Right lung (tissue), 5 donors: ENCODE measurements around the gene MYO5C. TPM values are rescaled to one million over a fixed set of nuclear protein-coding genes. Genes with fewer than 3 reads are reported as not detected.
"Not testable (repeated sequence)": the region's sequence is repeated elsewhere in the genome, so short reads cannot be mapped to it uniquely, and the experiment has no call there.

Experiments used
- DNase-seq, 2 donors: peaks; one replicate each; pipeline ENCODE4 v3.0.0-alpha.2; 2013
- polyA plus RNA-seq, 5 donors: library from polyadenylated mRNA; unstranded; fragments of 120-200 nt; gene quantifications; one replicate each; pipeline versions ENCODE4 v1.2.1 to v1.2.3, GENCODE V29; 2013; ENCODE audit warnings: inconsistent platforms in 1 of 5, low replicate concordance in 1 of 5; ENCODE audit not compliant: insufficient read length in 5 of 5, insufficient read depth in 1 of 5

Gene MYO5C
- polyA plus RNA-seq, 5 donors, result 21.2 to 38.7 (median 37.5) TPM

DNA sequence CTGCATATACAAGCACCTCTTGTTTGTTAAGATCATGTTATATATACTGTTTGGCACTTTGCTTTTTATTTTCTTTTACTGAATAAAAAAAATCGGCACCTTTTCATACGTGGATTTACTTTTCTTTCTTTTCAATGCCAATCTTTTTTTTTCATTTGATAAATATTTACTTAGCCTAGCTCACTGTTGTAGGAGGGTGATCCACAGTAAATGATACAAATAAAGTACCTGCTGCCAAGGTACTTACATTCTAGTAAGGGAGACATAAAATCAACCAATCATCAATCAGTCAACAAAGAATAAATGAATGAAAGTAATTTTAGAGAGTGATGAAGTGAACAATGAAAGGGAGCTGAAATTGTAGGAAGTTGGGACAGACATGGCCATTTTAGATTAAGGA lies 122.7 kb downstream of the MYO5C start:
- DNase-seq, result no peak

DNA sequence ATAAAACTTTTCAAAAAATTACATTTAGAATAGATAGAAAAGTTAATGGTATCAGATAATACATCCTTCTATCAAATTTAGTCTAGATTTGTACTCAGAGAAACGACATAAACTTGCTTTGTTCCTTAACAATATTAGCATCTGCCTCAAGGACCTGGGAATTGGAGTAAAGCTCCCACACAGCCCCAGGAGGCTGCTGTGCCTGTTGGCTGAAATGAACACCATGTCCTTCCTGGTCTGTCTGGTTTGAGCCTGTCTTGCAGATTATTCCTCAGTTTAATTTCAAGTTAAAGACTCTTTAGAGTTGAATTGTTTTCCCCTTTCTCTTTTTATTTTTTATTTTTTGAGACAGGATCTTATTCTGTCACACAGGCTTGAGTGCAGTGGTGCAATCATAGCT lies 123.8 kb downstream of the MYO5C start:
- DNase-seq, result no peak

DNA sequence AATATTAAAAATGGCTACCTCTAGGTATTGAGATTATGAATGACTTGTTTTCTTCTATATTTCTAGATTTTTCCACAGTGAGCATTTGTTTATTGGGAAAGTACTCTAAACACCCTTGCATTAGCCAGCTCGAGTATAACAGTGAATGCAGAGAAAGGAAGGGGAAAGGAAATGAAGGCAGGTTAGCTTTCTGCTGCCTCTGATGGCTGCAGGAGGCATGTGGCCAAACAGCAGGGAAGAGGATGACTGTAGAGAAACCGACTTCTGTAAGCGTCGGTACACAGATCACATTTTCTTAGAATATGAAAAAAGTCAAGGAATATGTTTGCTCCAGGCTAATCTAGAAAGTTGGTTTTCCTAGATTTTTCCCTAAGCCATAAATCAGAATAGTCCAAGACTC lies 124.2 kb downstream of the MYO5C start:
- no peak for DNase-seq

DNA sequence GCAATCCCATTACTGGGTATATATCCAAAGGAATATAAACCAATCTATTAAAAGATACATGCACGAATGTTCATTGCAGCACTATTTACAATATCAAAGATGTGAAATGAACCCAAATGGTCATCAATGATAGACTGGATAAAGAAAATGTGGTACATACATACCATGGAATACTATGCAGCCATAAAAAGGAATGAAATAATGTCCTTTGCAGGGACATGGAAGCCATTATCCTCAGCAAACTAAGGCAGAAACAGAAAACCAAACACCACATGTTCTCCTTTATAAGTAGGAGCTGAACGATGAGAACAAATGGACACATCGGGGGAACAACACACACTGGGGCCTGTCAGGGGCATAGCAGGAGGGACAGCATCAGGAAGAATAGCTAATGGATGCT lies 125.4 kb downstream of the MYO5C start:
- not testable (repeated sequence) for DNase-seq

DNA sequence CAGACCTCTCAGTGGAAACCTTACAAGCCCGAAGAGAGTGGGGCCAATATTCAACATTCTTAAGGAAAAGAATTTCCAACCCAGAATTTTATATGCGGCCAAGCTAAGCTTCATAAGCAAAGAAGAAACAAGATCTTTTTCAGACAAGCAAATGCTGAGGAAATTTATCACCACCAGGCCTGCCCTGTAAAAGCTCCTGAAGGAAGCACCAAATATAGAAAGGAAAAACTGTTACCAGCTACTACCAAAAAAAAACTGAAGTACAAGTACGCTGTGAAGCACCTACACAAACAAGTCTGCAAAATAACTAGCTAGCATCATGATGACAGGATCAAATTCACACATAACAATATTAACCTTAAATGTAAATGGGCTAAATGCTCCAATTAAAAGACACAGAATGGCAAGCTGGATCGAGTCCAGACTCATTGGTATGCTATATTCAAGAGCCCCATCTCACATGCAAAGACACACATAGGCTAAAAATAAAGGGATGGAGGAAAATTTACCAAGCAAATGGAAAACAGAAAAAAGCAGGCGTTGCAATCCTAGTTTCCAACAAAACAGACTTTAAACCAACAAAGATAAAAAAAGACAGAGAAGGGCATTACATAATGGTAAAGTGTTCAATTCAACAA lies 130.0 kb downstream of the MYO5C start:
- DNase-seq, result not testable (repeated sequence)

DNA sequence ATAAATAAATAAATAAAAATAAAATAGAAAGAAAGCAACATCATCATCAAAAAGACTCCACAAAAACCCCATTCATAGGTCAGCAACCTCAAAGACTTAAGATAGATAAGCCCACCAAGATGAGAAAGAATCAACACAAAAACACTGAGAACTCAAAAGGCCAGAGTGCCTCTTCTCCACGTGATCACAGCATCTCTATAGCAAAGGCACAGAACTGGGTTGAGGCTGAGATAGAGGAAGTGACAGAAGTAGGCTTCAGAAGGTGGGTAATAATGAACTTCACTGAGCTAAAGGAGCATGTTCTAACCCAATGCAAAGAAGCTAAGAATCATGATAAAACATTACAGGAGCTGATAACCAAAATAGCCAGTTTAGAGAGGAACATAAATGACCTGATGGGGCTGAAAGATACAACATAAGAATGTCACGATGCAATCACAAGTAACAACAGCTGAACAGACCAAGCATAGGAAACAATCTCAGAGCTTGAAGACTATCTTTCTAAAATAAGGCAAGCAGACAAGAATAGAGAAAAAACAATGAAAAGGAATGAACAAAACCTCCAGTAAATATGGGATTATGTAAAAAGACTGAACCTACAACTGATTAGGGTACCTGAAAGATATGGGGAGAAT lies 130.9 kb downstream of the MYO5C start:
- no peak for DNase-seq

DNA sequence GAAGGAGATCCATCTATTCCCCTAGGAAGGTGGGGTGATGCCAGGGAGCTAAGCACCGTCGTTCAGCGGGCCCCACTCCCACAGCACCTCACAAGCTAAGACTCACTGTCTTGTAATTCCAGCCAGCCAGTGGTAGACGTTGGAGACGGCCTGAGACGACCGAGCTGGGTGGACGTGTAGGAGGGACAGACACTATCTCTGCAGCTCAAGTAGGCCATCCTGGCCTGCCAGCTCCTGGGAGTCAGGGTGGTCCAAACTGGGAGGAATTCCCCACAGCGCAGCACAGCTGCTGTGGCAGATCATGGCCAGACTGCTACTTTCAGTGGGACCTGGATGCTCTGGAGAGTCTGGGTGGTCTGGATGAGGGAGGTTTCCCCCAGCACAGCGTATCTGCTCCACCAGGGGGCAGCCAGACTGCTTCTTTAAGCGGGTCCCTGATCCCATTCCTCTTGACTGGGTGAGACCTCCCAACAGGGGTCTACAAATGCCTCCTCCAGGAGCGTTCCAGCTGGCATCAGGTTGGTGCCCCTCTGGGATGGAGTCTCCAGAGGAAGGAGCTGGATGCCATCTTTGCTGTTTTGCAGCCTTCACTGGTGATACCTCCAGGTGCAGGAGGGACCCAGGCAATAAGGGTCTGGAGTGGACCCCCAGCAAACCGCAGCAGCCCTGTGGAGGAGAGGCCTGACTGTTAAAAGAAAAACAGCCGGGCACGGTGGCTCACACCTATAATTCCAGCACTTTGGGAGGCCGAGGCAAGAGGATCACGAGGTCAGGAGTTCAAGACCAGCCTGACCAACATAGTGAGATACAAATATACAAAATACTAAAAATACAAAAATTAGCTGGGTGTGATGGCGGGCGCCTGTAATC lies 132.0 kb downstream of the MYO5C start:
- DNase-seq, result no peak

DNA sequence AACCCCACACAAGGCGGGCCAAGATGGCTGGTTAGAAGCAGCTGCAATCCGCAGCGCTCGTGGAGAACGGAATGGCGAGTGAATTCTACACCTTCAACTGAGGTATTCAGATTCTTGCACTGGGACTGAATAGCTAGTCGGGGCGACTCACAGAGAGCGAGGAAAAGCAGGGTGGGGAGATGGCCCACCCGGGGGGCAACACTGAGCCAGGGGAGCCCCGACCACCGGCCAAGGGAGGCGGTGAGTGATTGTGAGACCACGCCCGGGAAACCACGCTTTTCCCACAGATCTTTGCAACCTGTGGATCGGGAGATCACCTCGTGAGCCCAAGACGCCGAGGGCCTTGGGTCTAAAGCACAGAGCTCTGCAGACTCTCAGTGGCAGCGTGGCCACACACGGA lies 132.7 kb downstream of the MYO5C start:
- no peak for DNase-seq

DNA sequence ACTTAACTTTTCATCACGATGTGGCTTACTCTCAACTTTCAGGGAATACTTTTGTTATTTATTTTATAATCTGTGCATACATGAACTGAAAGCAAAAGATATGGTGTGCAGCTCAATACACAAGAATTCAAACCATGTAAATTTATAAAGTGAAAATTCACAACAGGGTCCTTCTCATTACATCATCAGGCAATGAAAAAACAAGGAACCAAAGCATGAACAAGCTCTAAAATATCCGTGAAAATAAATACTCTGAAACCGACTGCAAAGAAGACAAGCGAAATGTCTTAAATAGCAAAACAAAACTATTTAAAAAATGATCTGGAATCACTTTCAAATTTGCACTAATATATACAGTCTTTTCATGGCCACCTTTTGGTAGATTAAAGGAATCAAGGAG lies 133.3 kb downstream of the MYO5C start:
- DNase-seq, result no peak

DNA sequence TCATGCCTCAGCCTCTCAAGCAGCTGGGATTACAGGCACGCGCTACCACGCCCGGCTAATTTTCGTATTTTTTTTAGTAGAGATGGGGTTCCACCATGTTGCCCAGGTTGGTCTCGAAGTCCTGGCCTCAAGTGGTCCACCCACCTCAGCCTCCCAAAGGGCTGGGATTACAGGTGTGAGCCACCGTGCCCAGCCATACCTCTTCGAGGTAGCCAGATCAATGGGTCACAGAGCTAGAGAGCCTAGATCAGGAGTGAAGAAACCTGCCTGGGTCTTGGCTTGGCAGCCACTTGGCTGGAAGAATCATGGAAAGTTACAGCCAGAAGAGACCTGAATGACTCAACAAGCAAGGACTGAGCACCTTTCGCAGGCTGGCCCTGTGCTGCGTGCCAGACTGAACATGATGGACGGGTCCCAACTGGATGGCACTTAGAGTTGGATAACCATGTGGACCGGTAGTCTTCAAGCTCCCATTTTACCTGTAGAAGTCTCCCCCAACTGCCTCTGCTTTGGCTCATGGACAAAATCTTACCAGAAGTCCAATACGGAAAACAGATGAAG lies 134.1 kb downstream of the MYO5C start:
- no peak for DNase-seq

DNA sequence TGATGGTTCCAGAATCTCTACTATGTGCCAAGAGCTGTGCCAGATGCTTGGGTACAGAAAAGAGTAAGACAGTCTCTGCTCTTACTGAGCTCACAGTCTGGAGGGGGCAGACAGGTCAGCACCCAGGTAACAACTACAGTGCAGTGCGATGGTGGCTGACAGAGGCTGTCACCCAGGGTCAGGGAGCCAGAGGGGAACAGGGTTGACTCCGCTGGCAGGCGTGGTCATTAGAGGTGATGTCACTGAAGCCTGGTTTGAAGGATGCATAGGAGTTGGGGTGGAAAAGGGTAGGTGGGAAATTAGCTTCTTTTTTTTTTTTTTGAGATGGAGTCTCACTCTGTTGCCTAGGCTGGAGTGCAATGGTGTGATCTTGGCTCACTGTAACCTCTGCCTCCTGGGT lies 136.0 kb downstream of the MYO5C start:
- no peak for DNase-seq

DNA sequence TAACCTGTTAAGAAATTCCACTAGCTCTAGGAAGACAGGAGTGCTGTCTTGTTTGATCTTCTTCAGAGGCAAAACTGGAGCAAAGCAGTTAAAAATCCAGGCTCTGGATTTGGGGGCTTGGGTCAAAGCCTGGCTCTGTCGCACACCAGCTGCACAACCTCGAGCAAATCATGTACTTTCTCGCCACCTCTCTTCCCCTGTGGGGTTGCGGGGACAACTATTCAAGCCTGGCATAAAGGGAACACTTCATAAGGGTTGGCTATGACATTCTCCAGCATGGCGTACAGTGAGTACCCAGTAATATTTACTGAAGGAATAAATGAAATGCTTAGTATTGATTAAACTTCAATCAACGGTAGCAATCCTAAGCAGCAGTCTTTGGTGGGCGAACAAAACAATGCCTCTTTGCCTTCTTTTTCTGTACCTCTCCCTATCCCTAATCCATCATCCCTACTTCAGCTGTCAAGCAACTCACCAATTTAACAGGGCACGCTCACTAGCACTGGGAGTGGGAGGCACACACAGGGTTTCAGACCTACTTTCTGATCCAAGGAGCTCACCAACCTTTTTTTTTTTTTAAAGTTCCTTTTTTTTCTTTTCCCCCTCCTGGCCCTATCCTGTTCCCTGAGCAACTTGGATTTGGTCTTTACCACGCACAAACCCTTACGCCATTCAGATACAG lies 137.4 kb downstream of the MYO5C start:
- no peak for DNase-seq

DNA sequence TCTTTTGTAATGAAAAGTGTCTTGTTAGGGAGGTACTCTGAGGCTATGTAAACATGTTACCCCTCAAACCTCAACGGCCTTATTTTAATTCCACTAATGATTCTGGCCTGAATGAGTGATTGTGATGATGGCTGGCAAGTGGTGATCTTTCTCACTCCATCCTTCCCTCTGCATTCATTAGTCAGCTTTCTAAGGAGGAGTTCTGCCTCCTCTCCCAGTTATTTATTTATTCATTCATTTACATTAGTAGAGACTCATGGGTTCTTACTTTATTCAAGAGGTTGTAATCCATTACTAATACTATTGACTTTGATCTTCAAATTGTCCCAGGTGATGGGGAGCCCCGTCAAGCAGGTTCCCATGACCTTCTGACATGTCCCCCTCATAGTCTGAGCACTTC lies 139.7 kb downstream of the MYO5C start:
- DNase-seq, result no peak

DNA sequence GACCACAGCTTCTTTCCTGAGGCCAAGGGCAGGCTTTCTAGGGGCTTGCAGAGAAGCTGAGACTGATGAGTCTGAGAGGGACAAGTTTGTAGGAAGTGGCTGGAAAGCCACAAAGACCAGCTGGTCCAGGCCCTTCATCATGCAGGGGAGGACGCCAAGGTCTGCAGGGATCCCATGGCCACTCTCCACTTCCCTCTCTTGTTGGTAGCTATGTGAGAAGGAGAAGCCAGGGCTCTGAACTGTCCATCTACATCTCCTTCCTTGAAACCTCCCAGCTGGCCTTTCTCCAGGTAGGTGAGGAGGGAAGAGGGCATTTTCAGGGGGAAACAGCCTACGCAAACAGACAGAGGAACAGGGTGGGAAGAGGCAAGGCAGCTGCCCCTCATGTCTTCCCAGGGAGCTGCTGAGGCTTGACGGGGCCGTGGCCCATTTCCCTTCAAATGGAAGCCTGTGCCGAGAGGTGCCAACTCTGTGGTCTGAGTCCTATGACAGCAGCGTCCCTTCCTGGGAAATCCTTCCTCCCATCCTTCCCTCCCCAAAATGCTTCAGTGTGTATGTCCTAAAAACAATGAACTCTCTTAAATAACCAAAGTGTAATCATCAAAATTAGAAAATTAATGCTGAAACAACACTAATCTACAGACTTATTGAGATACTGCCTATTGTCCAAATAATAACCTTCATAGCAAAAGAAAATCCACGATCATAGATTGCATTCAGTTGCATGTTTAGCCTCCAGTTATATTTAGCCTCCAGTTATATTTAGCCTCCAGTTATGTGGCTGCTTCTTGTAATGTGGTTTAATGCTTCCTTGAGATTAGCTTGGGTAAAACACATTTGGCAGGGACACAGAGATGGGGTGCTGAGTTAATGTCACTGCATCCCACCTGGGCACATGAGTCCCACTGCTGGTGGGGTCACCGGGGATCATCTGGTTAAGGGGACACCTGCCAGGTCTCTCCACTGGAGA lies 140.4 kb downstream of the MYO5C start:
- no peak for DNase-seq

DNA sequence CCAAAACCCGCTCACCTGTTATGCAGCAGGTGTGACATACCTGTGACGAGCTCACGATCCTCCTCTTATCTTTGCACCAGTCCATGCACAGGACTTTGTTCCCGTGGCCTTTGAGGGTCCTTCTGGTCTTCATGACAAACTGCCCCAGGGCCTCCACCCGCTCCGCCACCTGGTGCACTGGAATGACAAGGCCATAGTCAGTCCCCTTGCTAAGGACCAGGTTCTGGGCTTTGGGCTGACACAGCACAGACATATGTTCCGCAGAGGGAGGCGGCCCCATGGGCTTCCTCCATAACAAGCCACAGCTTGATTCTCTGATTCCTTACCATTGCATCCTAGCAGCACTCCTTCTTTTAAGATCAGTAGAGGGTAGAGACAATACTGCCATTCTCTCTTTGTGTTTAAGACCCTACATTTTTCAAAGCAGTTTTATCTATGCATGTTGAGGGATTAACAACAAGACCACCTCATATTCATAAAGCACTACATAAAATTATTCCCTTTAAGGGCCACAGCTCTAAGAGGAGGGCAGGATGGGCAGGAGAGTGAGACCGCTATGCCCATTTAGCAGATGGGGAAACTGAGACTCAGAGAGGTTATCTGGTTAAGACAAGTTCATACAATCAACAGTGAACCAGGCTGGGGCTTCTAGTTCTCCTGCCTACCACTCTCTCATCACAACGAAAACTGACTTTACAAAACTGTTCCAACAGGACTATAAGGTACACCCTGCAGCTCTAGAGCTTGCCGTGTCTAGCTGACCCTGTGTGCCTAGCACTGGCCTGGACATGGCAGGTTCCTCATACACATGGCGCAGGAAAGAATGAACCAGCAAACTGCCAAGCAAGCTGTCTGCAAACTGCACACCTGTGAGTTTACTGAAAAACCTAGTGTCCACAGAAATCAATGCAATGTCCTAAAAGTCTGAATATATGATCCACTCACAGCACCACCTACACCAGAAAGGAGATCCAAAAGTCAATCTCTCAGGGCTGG lies 141.4 kb downstream of the MYO5C start:
- DNase-seq, result no peak

DNA sequence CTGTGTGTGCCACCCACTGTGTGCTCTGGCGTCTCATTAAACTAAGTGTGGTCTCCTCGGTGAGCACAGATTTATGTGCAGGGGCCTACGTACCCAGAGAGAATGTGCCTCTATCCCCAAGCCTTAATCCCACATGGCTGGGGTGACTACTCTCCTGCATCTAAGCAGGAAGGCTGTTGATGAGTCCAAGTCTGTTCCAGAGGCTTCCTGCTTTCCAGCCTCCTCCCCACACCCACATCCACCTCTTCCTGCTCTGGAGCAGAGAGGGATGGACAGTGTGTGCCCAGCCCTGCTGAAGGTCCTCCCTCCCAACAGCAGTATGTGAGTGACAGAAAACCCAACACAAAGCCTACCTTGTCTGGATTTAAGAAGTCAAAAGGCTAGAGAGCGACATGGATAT lies 144.3 kb downstream of the MYO5C start:
- DNase-seq, result no peak

DNA sequence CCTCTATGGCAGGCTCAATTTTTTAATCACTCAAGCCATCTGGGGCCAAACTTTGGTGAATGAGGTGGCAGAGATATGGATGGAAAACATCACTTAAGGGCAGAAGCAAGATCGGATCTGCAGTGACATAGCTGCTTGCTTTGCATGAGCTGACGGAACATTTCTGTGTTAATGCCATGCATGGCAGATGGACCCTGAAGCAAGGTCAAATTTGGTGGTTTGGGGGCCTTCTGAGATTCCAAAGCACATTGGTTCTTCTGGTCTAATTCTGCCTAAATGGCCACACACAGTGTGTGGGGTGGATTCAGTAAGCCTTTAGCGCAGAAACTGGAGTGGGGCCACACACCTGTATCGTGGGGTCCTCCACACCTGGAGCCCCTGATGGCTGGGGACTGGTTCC lies 144.7 kb downstream of the MYO5C start:
- no peak for DNase-seq

DNA sequence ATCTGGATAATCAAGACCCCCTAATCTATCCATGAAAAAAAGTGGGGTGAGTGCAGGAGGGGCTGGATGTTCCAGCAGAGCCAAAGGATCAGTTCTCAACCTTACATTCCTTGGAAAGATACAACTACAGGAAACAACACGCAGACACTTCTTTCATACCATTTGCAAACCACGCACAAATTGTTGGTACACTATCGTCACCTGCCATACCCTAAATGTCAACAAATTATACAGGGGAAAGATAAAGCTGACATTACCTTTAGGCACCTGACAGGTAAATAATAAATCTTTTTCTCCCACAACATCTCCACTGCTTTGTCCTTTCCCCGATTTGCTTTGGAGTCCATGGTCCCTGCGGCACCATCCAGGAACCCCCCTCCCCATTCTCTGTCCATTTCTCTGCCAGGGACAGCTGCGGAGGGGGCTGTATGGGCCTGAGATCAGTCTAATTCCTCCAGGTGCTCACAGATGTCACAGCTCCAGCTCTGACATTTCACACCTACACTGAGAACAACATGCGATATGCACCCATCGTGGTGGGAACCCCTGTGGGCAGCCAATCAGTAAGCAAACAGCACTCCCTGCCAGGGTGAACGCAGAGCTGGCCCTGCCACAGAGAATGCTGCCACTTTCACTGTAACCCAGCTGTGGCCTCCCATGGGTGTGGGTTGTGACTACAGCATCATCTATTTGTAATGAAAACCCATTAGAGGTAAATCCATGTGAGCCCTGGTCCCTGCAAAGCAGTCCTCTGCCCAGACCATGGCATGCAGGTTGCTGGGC lies 145.4 kb downstream of the MYO5C start:
- DNase-seq, result no peak

DNA sequence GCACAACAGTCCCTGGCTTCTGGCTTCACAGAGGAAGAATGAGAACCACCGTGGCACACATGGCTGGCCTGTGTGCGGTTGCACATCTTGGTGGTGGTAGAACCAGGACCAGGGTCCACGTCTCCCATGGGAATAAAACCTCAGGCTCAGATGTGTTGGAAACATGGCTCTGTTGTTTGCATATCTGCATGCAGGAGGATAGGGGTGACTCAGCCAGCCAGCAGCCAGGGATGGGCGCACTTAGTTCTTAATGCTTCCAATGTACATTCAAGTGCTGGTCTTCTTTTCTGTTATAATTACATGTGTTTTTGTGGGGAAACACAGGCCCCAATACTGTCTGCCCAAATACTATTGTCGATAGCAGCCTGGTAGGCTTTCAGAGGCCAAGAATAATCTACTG lies 147.2 kb downstream of the MYO5C start:
- no peak for DNase-seq
